ENCODE data around the gene KIFBP. TPM values are rescaled to one million over a fixed set of nuclear protein-coding genes. Genes with fewer than 3 reads are reported as not detected.

The KIFBP gene
- total and polyA plus RNA-seq, 12 donors, result 16.7 to 67.9 (median 51.6) TPM

- no peak overlapping the region for H3K4me3 ChIP-seq
- H3K9me3 ChIP-seq, result no peaks in the 10 kb centered on the region
- intact Hi-C loops (cut with DNase I), result no loop called here
- DNase-seq, result no peak
- peak overlapping the region in 8 of 10 donors; percentile 13 to 89 (median 62) for H3K27ac ChIP-seq
- H3K27me3 ChIP-seq, result no peaks in the 10 kb centered on the region
- 85 to 89% methylated on average over 6 of the region's 6 CpGs for WGBS, 2 donors
- H3K4me1 ChIP-seq, result peaks cover 5 to 81% (median 33%) of the 10 kb centered on the region in 9 donors
- TF ChIP-seq CTCF (IDR thresholded peaks at IDR 0.05), result no peak
- ATAC-seq, result no peak
- no peaks in the 10 kb centered on the region for H3K36me3 ChIP-seq
Observed at GRCh38 chr10:69064762-69065328, 76.2 kb downstream of the KIFBP start.

DNA sequence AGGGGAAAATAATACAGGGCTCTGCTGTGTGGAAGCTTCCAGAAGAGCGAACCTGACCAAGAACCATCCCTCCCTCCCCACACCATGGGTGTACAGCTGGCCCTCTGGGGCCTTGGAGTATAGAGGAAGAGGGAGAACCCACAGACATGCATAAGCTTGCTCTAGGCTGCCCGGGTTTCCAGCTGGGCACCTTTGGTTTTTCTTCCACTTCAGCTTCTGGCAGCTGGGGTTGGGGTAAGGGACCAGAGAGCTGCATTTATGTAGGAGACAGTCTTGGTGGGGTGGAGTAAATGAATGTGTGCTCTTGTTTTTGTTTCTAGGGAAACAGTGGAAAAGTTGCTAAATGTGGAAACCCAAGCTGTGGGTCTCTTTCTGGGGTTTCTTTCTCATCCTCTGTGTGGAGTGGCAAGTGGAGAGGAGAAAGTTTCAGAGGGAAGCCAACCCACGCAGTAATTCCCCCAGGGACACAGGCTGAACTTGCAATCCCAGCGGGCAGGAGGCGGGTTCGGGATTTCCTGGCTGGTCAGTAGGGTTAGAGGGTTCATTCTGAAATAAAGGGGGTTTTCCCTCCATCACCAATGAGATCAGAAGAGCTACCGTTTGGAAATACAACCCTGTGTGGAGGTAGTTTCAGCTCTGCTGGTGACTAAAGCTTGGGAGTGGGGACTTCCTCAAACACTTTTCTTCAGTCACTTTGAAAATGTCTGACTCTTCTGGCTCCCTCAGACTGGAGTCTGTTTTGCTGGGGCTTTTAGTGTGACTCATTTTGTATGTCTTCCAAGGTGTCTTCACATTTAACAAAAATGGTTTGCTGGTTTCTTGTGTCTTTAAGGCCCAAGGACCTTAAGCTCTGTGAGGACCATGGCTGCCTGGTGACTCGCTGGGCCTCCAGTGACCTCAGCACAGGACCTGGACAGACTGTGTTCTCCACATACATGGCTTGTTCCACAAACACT, 77.1 kb downstream of the KIFBP start:
- no peaks in the 10 kb centered on the region for H3K36me3 ChIP-seq
- H3K4me3 ChIP-seq, result no peak overlapping the region
- peak in 6 of 8 donors; percentile 2 to 38 (median 12) for ATAC-seq
- intact Hi-C loops (cut with DNase I), result no loop called here
- DNase-seq, result peak; percentile 41 to 60
- H3K9me3 ChIP-seq, result no peaks in the 10 kb centered on the region
- H3K27ac ChIP-seq, result peak overlapping the region; percentile 10 to 89 (median 61)
- no peak for TF ChIP-seq CTCF (IDR thresholded peaks at IDR 0.05)
- peaks cover 5 to 77% (median 26%) of the 10 kb centered on the region in 9 donors for H3K4me1 ChIP-seq
- H3K27me3 ChIP-seq, result no peaks in the 10 kb centered on the region
- WGBS, 2 donors, result 50 to 51% methylated on average over 8 of the region's 8 CpGs

Other genes with a start within 250 kb of the KIFBP start
- gene STOX1, start 161.3 kb upstream of the KIFBP start, total RNA-seq, result 1 to 10 TPM in 1 of 10 donors, under 1 TPM in 7, not detected in 2; 0.09 to 1.1 (median 0.20) TPM
- gene STOX1, start 161.3 kb upstream of the KIFBP start, polyA plus RNA-seq, result 1 to 10 TPM in 1 of 2 donors, under 1 TPM in 1; 0.22 to 1.9 TPM
- gene DDX50, start 87.5 kb upstream of the KIFBP start, total RNA-seq, result 10 to 100 TPM; 18.3 to 21.7 (median 20.4) TPM
- gene DDX50, start 87.5 kb upstream of the KIFBP start, polyA plus RNA-seq, result 10 to 100 TPM in 1 of 2 donors, 1 to 10 TPM in 1; 7.2 to 15.8 TPM
- gene DDX21, start 32.6 kb upstream of the KIFBP start, total RNA-seq, result 10 to 100 TPM; 17.6 to 52.4 (median 25.5) TPM
- gene DDX21, start 32.6 kb upstream of the KIFBP start, polyA plus RNA-seq, result 10 to 100 TPM; 10.2 to 17.8 TPM
- 100 to 1,000 TPM in 1 of 10 donors, 10 to 100 TPM in 9; 30.0 to 156 (median 51.8) TPM for gene SRGN, start 99.3 kb downstream of the KIFBP start, total RNA-seq
- 10 to 100 TPM; 23.1 to 99.2 TPM for gene SRGN, start 99.3 kb downstream of the KIFBP start, polyA plus RNA-seq
- gene VPS26A, start 135.4 kb downstream of the KIFBP start, total RNA-seq, result 10 to 100 TPM; 30.0 to 43.8 (median 35.2) TPM
- gene VPS26A, start 135.4 kb downstream of the KIFBP start, polyA plus RNA-seq, result 10 to 100 TPM; 15.9 to 20.0 TPM
- gene SUPV3L1, start 191.4 kb downstream of the KIFBP start, total RNA-seq, result 10 to 100 TPM; 32.9 to 49.4 (median 38.0) TPM
- 100 to 1,000 TPM in 1 of 2 donors, 10 to 100 TPM in 1; 23.8 to 139 TPM for gene SUPV3L1, start 191.4 kb downstream of the KIFBP start, polyA plus RNA-seq
- gene HKDC1, start 231.5 kb downstream of the KIFBP start, total RNA-seq, result under 1 TPM in 1 of 10 donors, not detected in 9; 0.07 TPM
- gene HKDC1, start 231.5 kb downstream of the KIFBP start, polyA plus RNA-seq, result under 1 TPM in 1 of 2 donors, not detected in 1; 0.03 TPM